IPS-18c (cell line): ENCODE results near the gene ABHD17C.

Experiments used
- H3K4me3 ChIP-seq: 2 replicates; pipeline ENCODE4 v1.7.0; 2013; ENCODE audit warnings: low read depth, mild to moderate bottlenecking, low read length, moderate library complexity; ENCODE audit not compliant: insufficient read depth
- H3K9me3 ChIP-seq: one replicate; pipeline ENCODE4 v1.6.1; 2013; ENCODE audit warnings: mild to moderate bottlenecking, low read length, moderate library complexity; ENCODE audit not compliant: control insufficient read depth, insufficient read depth

ABHD17C gene

DNA sequence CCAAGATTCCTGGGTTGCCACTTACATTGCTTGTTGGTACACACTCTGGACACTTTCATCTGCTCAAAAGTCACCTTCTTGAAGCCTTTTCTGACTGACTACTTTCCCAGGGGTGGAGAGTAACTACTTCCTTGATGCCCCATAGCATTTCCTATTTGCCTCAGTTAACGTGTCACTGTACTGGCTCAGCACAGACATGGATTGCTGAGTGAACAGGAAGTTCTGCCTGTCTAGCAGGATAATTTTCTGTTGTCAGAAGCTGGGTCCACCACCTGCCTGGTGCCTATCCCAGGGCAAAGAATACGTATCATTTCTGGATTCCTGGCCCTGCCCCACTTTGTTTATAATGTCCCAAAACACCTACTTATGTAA is 15.3 kb upstream of the ABHD17C start:
- Histone ChIP-seq H3K9me3 (peaks cover 3% of the 10 kb centered on the region), H3K4me3 (no peak overlapping the region)

DNA sequence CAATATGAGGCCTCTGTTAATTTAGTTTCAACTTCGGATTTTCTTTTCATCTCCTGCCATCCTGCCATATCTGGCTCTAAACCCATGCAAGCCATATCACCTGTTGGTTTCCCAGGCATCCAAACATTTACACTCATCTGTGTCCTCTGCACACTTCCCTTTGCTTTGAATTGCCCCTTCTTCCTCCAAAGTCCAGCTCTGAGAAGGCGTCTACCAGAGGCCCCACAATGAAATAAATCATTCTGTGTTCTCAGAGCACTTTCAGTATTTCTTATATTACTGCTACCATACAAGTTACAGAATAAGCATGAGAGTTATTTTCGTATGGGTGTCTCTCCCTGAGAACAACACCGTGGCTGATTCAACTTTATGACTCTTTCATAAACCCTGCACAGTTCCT is 12.9 kb upstream of the ABHD17C start:
- Histone ChIP-seq H3K9me3 (no peaks in the 10 kb centered on the region), H3K4me3 (no peak overlapping the region)

DNA sequence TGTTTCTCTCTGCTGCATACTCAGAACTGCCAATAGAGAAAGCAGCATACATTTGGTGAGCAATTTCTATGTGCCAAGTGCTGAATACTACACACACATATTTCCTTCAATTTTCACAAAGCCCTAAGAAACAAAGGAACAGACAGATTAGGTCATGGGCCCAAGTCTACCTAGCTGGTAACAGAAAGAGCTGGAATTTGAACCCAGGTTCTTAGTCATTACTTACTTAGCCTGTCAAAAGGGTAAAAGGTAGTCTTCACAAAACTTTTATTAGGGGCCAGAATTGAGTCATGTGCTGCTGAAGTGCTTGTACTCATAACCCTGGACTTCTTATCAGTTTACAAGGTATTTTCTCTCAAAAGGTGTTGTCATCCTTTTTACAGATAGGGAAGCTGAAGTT is 10.4 kb upstream of the ABHD17C start:
- Histone ChIP-seq H3K9me3 (no peaks in the 10 kb centered on the region), H3K4me3 (no peak overlapping the region)

DNA sequence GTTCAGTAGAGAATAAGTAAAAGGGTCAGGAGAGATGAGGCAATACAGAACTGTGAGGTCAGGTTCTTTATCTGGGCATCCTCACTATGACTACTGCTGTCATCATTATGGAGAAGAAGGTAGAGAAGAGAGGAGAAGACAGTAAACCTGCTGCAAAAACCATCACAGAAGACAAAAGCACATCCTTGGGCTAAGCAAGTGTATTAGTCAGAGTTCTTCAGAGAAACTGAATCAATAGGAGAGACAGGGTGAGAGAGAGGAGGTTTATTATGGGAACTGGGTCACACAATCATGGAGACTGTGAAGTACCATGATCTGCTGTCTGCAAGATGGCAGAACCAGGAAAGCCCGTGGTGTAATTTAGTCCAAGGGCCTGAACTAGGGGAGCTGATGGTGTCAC is 9.5 kb upstream of the ABHD17C start:
- H3K9me3 ChIP-seq: no peaks in the 10 kb centered on the region
- no peak overlapping the region for H3K4me3 ChIP-seq

DNA sequence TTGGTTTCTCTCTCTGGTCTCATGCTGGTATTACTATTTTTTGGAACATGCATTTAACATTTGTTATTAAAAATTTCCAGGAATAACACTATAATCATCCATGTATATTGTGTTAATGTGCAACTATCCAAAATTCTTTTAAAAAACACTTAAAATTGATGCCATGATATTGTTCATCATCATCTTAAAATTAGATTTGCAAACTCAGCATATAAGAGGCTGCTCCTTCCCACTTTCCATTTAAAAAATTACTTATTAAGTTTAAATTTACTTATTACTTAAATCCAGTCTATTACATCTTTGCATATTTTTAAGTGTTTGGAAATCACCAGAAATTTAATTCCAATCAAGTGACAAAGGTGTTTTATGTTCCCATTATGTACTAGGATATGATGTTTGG is 5.8 kb upstream of the ABHD17C start:
- H3K9me3 ChIP-seq: no peaks in the 10 kb centered on the region
- no peak overlapping the region for H3K4me3 ChIP-seq

DNA sequence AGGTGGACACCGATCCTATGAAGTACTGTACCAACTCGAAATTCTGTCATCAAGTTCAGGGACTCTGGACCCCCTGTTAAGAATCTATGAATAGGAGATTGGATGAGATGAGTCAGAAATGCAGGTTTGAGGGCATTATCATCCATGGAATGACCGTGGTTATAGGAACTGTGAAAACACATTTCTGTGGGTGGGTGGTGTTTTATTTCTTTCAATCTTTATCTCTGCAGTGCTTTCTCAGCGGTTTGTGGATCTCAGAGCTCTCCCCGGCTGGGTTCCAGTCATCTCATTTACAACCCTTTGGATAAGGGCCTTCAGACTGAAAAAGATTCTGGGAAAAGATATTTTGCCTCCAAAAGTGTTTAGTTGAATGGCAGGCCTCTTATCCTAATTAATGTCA is 5.4 kb upstream of the ABHD17C start:
- no peak overlapping the region for H3K4me3 ChIP-seq
- H3K9me3 ChIP-seq: no peaks in the 10 kb centered on the region

DNA sequence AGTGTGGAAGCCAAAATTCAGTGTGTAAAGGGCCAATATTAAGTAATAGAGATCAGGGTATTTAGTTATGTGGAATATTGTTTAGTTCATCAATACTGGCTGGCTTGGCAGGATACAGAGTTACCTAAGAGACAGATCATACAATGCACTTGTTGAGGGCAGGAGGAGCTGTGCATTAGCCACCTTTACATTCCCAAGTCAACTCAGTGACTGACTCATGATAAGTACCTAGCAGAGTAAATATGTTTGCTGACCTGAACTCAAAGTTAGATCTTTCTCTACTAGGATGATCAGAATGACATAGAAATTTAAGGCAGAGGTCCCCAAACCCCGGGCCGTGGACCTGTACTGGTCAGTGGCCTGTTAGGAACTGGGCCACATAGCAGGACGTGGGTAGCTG is 3.5 kb upstream of the ABHD17C start:
- Histone ChIP-seq H3K9me3 (peaks cover 2% of the 10 kb centered on the region), H3K4me3 (no peak overlapping the region)

DNA sequence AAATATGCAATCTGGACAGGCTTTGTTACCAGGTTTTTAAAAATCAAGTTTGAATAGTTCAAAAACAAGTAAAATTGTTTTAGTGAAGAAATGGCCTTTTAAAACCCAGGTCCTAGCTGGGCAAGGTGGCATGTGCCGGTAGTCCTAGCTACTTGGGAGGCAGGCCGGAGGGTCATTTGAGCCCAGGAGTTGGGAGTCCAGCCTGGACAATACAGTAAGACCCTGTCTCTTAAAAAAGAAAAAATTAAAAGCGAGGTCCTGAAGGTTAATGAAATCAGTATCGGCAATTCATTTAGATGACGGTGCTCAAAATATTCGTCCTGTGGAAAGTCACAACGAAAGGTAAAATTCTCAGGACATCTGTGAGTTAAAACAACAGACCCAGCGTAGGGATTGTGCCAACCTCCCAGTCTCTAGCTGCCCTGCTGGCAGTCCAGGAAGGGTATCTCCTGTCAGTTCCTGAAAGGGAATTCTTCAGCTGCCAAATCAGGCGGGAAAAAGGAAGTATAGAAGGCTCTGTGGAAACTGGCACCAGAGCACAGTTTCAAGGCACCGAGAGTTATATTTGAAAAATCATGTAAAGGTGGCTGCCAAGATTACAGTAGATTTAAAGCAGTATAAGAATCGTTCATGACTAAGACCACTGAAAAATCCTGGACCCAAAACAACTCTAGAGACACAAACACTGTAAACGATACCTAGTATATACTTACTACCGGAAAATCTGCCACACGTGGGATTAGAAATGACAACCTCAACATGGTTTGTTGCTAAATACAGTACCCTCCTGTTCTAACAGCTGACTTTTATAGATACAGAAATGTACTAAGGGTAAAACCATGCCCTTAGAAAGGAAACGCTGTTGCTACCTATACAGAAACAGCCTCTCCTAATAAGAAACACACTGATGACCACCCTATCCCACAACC is 1.2 kb upstream of the ABHD17C start:
- H3K4me3 ChIP-seq: peak overlapping the region; percentile 72
- H3K9me3 ChIP-seq: peaks cover 2% of the 10 kb centered on the region

DNA sequence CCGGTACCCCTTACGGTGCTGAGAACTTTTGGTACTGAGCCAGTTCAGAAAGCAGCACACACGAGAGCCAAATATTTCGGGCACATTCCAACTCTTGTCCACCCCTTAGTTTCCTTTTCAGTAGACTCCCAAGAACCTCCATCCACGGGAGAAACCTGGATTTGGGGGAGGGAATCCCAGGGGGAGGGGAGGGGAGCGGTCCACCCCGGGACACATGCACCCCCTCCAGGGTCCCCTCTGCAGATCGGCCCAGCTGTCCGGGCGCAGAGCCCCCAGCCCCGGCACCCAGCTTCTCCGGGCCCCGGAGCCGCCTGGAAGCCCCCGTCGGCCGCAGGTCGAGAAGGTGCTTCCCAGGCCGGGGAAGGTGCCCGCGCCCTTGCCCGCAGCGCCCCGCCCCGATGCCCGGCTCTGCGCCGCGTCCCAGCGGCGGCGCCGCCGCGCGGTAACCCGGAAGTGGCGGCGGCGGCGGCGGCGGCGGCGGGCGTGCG is 455 bp upstream of the ABHD17C start:
- peaks cover 2% of the 10 kb centered on the region for H3K9me3 ChIP-seq
- peak overlapping the region; percentile 72 for H3K4me3 ChIP-seq

DNA sequence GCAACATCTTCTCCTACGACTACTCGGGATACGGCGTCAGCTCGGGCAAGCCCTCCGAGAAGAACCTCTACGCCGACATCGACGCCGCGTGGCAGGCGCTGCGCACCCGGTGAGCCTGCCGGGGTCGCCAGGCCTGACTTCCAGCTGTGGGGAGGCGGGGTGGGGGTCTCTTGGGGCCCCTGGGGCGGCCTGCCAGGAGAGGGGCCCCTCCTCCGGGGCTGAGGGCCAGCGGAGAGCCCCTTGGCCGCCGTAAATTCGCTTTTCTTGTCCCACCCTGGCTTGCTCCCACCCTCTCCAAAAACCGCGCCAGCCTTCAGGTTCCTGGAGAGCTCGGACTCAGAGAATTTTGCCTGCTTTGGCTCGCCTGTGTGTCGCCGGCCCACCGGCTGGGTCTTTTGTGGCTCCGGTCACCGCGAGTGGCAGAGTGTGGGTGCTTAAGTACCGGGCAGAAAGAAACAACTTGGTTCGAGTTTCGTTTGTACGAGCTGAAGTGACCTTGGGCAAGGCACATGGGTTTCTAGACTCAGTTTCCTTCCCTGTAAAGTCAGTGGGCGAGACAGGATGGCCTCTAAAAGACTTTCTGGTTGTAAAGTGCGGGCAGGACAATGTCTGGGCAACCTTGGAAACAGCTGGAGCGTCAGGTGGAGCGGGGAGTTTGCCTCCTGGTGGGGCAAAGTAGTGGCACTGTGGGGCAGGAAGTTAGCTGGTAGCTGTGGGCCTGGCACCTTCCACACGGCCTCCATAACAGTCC is 976 bp downstream of the ABHD17C start:
- Histone ChIP-seq H3K9me3 (peaks cover 2% of the 10 kb centered on the region), H3K4me3 (peak overlapping the region; percentile 73)

DNA sequence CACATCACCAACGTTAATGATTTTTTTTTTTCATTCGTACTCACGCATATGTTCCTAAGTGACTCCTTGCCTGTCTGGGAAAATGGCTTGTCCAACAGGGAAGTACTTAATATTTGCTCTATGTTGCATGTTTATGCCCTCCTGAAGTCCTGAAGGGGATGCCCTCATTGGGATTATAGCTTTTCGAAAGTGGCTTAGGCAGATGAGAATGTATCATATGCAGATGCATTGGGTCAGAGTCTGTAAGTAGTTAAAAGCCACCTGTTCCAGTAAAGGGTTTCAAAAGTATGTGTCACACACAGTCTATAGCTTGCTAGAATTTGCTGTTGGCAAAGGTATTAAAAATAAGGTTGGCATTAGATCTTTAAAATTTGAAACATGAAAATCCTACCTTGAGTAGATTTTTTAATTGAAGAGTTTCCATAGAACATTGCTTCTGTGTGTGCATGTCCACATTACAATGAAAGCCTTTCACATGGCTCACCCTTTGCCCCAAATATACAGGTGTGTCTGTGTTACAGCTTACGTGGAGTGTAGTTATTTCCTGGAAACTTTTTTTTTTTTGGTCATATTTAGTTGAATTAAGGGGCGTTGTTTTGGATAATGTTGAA is 2.1 kb downstream of the ABHD17C start:
- Histone ChIP-seq H3K4me3 (no peak overlapping the region), H3K9me3 (peaks cover 2% of the 10 kb centered on the region)

DNA sequence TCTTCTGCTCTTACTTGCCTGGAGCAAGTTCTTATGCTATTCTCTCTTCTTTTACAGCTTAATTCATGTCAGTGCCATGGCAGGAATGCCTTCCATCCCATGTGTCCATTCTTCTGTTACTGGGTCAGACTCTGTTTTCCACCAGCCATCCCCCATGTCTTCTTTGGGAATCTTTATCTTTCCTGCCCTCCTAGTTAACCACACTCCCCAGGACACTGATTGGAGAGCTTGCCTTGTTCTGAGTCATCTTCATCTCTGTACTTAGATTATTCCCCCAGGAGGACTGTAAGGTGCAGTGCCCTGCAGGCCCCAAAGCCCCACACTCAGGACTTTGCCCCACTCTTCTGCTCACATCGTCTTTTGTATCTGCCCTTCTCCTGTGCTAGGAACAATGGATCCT is 3.6 kb downstream of the ABHD17C start:
- H3K9me3 ChIP-seq: peaks cover 2% of the 10 kb centered on the region
- H3K4me3 ChIP-seq: no peak overlapping the region

DNA sequence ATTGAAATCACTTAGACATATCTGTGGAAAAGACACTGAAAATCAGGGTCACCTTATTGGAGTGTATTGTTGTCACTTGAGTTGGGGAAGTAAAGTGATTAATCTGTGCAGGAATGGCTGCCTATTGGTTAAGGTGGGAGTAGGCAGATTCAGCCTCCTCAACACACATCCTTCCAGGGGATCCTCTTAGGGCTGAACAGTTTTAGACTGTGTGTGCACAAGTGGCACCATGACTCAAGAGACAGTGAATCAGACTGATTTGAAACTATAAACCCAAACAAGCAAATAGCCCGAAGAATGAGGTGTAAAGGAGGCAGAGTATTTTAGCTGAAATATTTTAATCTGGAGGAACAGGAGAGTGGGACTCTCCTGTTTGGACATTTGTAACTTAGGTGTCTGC is 4.9 kb downstream of the ABHD17C start:
- peaks cover 2% of the 10 kb centered on the region for H3K9me3 ChIP-seq
- H3K4me3 ChIP-seq: no peak overlapping the region

DNA sequence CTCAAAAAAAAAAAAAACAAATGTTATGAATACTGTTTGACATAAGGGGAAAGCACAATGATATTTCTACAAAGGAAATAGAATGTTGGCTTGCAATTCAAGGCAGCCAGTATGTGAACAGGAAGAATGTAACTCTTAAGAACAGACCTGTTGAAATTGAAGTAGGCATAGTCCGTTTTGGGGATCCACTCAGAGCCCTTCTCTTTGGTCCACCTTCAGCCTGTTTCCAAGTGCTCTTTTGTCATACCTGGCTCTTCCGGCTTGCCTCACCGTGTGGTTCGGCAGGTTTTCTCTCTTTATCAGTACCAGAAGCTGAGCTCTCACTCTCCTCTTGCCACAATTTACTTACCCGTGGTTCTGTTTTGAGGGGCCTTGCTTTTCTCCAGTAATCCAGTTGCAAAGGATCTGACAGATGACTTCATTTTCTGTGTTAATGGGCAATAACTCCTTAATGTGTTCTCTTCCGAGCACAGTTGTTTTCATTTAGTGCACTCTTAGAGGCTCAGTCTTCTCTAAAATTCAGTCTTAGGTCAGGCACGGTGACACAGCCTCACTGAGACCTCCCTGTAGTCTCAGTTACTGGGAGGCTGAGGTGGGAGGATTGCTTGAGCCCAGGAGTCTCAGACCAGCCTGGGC is 6.7 kb downstream of the ABHD17C start:
- Histone ChIP-seq H3K4me3 (no peak overlapping the region), H3K9me3 (no peaks in the 10 kb centered on the region)

DNA sequence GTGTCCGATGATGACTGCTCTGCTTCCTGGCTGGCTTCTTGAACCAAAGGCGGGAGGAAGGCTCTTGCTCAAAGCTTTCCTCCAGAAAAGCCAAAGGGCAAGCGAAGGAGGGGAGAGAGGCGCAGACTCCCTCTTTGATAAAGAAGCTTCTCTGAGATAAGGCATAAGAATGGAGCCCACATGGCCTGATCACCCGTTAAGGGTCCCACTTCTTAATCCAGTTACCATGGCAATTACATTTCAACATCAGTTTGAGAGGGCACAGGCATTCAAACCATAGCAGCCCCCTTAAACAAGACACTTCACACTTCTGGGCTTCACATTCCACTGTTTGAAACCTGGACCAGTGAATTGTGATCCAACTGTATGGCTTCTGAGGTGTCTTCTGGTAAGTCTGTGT is 8.0 kb downstream of the ABHD17C start:
- Histone ChIP-seq H3K4me3 (no peak overlapping the region), H3K9me3 (no peaks in the 10 kb centered on the region)

DNA sequence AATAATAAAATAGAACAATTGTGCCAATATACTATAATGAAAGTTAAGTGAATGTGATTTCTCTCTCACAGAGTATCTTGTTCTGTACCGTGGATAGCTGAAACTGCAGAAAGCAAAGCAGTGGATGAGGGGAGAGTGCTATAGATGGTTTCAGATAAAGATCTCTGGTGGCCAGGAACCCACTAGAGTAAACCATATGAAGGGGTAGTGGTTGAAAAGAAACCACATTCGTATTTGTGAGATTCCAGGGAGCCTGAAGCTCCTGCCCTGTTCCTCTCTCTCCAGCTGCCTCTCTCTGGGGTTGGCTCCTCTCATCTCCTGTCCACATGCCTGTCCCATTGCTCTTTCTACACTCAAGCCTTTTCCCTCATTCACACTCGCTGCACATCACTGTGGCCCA is 8.9 kb downstream of the ABHD17C start:
- no peaks in the 10 kb centered on the region for H3K9me3 ChIP-seq
- no peak overlapping the region for H3K4me3 ChIP-seq

DNA sequence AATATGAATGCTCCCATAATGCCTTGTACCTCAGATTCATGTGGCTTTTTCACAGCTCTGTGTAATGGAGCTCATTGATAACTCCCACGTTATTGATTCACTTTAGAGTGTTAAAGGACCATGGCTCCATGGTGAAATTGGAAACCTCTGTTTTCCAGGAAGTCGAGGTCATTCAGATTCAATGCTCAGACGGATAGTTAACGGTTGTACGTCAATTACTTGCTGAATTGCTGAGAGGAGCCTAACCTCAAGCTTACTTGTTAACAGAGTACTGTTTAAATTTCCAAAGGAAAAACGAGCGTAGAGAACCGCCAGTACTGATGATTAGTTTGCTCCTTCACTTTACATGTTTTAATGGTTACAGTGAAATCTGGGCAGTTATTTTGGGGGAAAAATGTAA is 11.1 kb downstream of the ABHD17C start:
- Histone ChIP-seq H3K4me3 (no peak overlapping the region), H3K9me3 (no peaks in the 10 kb centered on the region)
